HepG2 (cell line): ENCODE data around the gene OAS3. TPM values are rescaled to one million over a fixed set of nuclear protein-coding genes. Genes with fewer than 3 reads are reported as not detected.

ENCODE experiments used
- CAMTA2 ChIP-seq: sonication (generic); formaldehyde crosslinking; IDR thresholded peaks from 2 replicates; pipeline ENCODE4 v1.4.0; 2020; ENCODE audit warnings: mild to moderate bottlenecking, missing genetic modification reagents, borderline replicate concordance
- CREB1 ChIP-seq, 2 experiments: fragments of 450-650 bp in 1 of 2; IDR thresholded peaks; 2 replicates each; pipeline ENCODE4 v1.6.1; 2016 to 2017; ENCODE audit warnings: control low read depth in 1 of 2, mild to moderate bottlenecking in 1 of 2, missing compliant biosample characterization in 1 of 2, missing genetic modification characterization in 1 of 2
- ETV5 ChIP-seq: IDR thresholded peaks from 2 replicates; pipeline ENCODE4 v1.6.1; 2018; ENCODE audit warnings: missing biosample characterization, missing genetic modification reagents, inconsistent platforms, borderline replicate concordance
- FOXM1 ChIP-seq: sonication (generic); formaldehyde crosslinking; IDR thresholded peaks from 2 replicates; pipeline ENCODE4 v1.5.0; 2020; ENCODE audit warnings: missing genetic modification reagents
- GATA4 ChIP-seq: sonication (generic); IDR thresholded peaks from 2 replicates; pipeline ENCODE4 v1.6.1; 2016; ENCODE audit warnings: antibody characterized with exemption, low read depth, borderline replicate concordance
- HMG20A ChIP-seq: IDR thresholded peaks from 2 replicates; pipeline ENCODE4 v1.6.1; 2016; ENCODE audit warnings: borderline replicate concordance
- HMGA1 ChIP-seq: sonication (generic); formaldehyde crosslinking; conservative IDR thresholded peaks from 2 replicates; pipeline ENCODE4 v1.4.0; 2020; ENCODE audit warnings: missing genetic modification reagents
- HNF1B ChIP-seq: sonication (generic); formaldehyde crosslinking; IDR thresholded peaks from 2 replicates; pipeline ENCODE4 v1.5.1; 2020; ENCODE audit warnings: mild to moderate bottlenecking, moderate library complexity, missing genetic modification reagents
- KDM2A ChIP-seq: sonication (generic); formaldehyde crosslinking; IDR thresholded peaks from 2 replicates; pipeline ENCODE4 v1.4.0; 2020; ENCODE audit warnings: low read depth, missing genetic modification reagents, borderline replicate concordance
- KLF6 ChIP-seq: IDR thresholded peaks from 2 replicates; pipeline ENCODE4 v1.8.0; 2016; ENCODE audit warnings: missing biosample characterization, missing genetic modification reagents
- MEIS1 ChIP-seq: sonication (generic); formaldehyde crosslinking; IDR thresholded peaks from 2 replicates; pipeline ENCODE4 v1.9.0; 2021; ENCODE audit warnings: mild to moderate bottlenecking, missing genetic modification reagents, moderate library complexity, borderline replicate concordance
- NFE2L2 ChIP-seq: fragments of 150-350 bp; IDR thresholded peaks from 2 replicates; pipeline ENCODE4 v1.6.1; 2014; ENCODE audit warnings: low read length
- NR2F1 ChIP-seq, 2 experiments: fragments of 450-650 bp in 1 of 2; formaldehyde crosslinking in 1 of 2; IDR thresholded peaks; 2 replicates each; pipeline versions ENCODE4 v1.5.0 to v1.6.1; 2016 to 2020; ENCODE audit warnings: mild to moderate bottlenecking in 1 of 2, missing compliant biosample characterization in 1 of 2, missing genetic modification reagents in 1 of 2, moderate library complexity in 1 of 2
- PCBP1 ChIP-seq: fragments of 200-400 bp; formaldehyde crosslinking; IDR thresholded peaks from 2 replicates; pipeline ENCODE4 v1.6.1; 2017; ENCODE audit warnings: mild to moderate bottlenecking, low read depth, low read length, borderline replicate concordance
- PLRG1 ChIP-seq: fragments of 450-650 bp; conservative IDR thresholded peaks from 2 replicates; pipeline ENCODE4 v1.6.1; 2016
- POLR2AphosphoS2 ChIP-seq: IDR thresholded peaks from 2 replicates; pipeline ENCODE4 v1.6.1; 2011; ENCODE audit warnings: low read depth, low read length, improper control_type of control experiment
- RARA ChIP-seq: IDR thresholded peaks from 2 replicates; pipeline ENCODE4 v1.6.1; 2016; ENCODE audit warnings: missing genetic modification reagents, missing compliant biosample characterization
- REL ChIP-seq: sonication (generic); formaldehyde crosslinking; conservative IDR thresholded peaks from 2 replicates; pipeline ENCODE4 v1.8.0; 2022; ENCODE audit warnings: mild to moderate bottlenecking, missing genetic modification reagents, moderate library complexity
- SPEN ChIP-seq: sonication (generic); formaldehyde crosslinking; IDR thresholded peaks from 2 replicates; pipeline ENCODE4 v1.5.1; 2020; ENCODE audit warnings: low read depth, mild to moderate bottlenecking, missing genetic modification reagents
- TFDP1 ChIP-seq: IDR thresholded peaks from 2 replicates; pipeline ENCODE4 v1.6.1; 2016; ENCODE audit warnings: missing compliant biosample characterization, missing genetic modification reagents, borderline replicate concordance
- TFDP2 ChIP-seq: sonication (generic); formaldehyde crosslinking; IDR thresholded peaks from 2 replicates; pipeline ENCODE4 v1.4.0; 2020; ENCODE audit warnings: missing genetic modification reagents
- ZNF224 ChIP-seq: sonication (generic); formaldehyde crosslinking; IDR thresholded peaks from 2 replicates; pipeline ENCODE4 v1.5.0; 2020; ENCODE audit warnings: mild to moderate bottlenecking, missing genetic modification reagents
- ZNF574 ChIP-seq: sonication (generic); formaldehyde crosslinking; IDR thresholded peaks from 2 replicates; pipeline ENCODE4 v1.4.0; 2020; ENCODE audit warnings: missing genetic modification reagents
- ZNF703 ChIP-seq: sonication (generic); formaldehyde crosslinking; IDR thresholded peaks from 2 replicates; pipeline ENCODE4 v1.5.1; 2020; ENCODE audit warnings: missing genetic modification reagents, mild to moderate bottlenecking, moderate library complexity, borderline replicate concordance
- ZSCAN21 ChIP-seq: sonication (generic); formaldehyde crosslinking; IDR thresholded peaks from 2 replicates; pipeline ENCODE4 v1.8.0; 2022; ENCODE audit warnings: mild to moderate bottlenecking, missing genetic modification reagents, moderate library complexity, borderline replicate concordance
- polyA plus RNA-seq, 8 experiments: library from polyadenylated mRNA; depleted of rRNA in 3 of 8; stranded (reverse) in 7 of 8; unstranded in 1 of 8; fragments of >200 nt; fragmentation: Illumina TruSeq in 4 of 8; extraction: Trizol in 4 of 8; gene quantifications; 2 replicates each; pipeline versions ENCODE4 v1.2.1 to v1.2.3, GENCODE V29; 2011 to 2016; ENCODE audit warnings: low read depth in 4 of 8, missing spikeins in 1 of 8, mixed read lengths in 1 of 8; ENCODE audit not compliant: insufficient read depth in 1 of 8
- total RNA-seq, 5 experiments: library from RNA; depleted of rRNA; stranded (reverse); fragments of >200 nt; fragmentation: Illumina TruSeq; extraction: Trizol; gene quantifications; 2 replicates each; pipeline ENCODE4 v1.2.3, GENCODE V29; 2016; ENCODE audit warnings: low read depth in 1 of 5

Gene OAS3
- total and polyA plus RNA-seq, 2 of the 13 experiments (the other 11 are each of a cell fraction or from before 2014, with no cell fraction given), result 4.8 to 10.5 TPM

GRCh38 chr12:112924986-112925385 lies 13.3 kb upstream of the OAS3 start (continued):
- TF ChIP-seq HMG20A (CRISPR knock-in tag), result peak; percentile 51; the same call in 1 of the 2 replicates
- TF ChIP-seq ZNF703 (CRISPR knock-in tag), result no peak
- no peak for TF ChIP-seq FOXM1 (CRISPR knock-in tag)
- TF ChIP-seq TFDP2 (CRISPR knock-in tag), result no peak
- TF ChIP-seq HNF1B (CRISPR knock-in tag), result peak; percentile 92
- TF ChIP-seq PLRG1, result no peak
- peak; percentile 52; the same call in 1 of the 2 replicates for TF ChIP-seq SPEN
- TF ChIP-seq POLR2AphosphoS2, result no peak
- 0 out of 2 replicates have a peak, but pooled peaks have one; percentile 27 for TF ChIP-seq ZNF574 (CRISPR knock-in tag)
- peak in 1 of 2 experiments; percentile 52; a peak in 1 of 4 replicates for TF ChIP-seq NR2F1 (CRISPR knock-in tag; IDR thresholded peaks at IDR 0.05)
- TF ChIP-seq CAMTA2, result no peak
- TF ChIP-seq PCBP1, result no peak
- TF ChIP-seq KLF6 (CRISPR knock-in tag), result no peak
- no peak for TF ChIP-seq HMGA1 (CRISPR knock-in tag)
- TF ChIP-seq REL (CRISPR knock-in tag), result no peak
- no peak for TF ChIP-seq TFDP1 (CRISPR knock-in tag)
- no peak for TF ChIP-seq CREB1 (IDR thresholded peaks at IDR 0.05)
- no peak for TF ChIP-seq CREB1 (CRISPR knock-in tag; IDR thresholded peaks at IDR 0.05)
- no peak for TF ChIP-seq NFE2L2
- no peak for TF ChIP-seq MEIS1 (CRISPR knock-in tag)
- no peak for TF ChIP-seq GATA4
- peak; percentile 25; the same call in 1 of the 2 replicates for TF ChIP-seq ETV5
- no peak for TF ChIP-seq KDM2A
- peak; percentile 98 for TF ChIP-seq RARA (CRISPR knock-in tag)
- TF ChIP-seq ZSCAN21, result no peak
- no peak for TF ChIP-seq ZNF224 (CRISPR knock-in tag)
